Mucosa of rectum (tissue), 2 donors: ENCODE measurements around the gene FAM174B.

ENCODE experiments used
- H3K27ac ChIP-seq, 2 donors: one replicate each; pipeline ENCODE4 v1.7.0; 2013; ENCODE audit warnings: inconsistent platforms in 2 of 2, low read depth in 2 of 2, low read length in 2 of 2
- H3K27me3 ChIP-seq, 2 donors: one replicate each; pipeline ENCODE4 v1.7.0; 2013; ENCODE audit warnings: low read length in 2 of 2; ENCODE audit not compliant: control insufficient read depth in 2 of 2, insufficient read depth in 2 of 2
- H3K36me3 ChIP-seq, 2 donors: one replicate each; pipeline ENCODE4 v1.7.0; 2013; ENCODE audit warnings: low read length in 2 of 2; ENCODE audit not compliant: control insufficient read depth in 2 of 2, insufficient read depth in 2 of 2
- H3K4me1 ChIP-seq, 2 donors: one replicate each; pipeline ENCODE4 v1.7.0; 2013; ENCODE audit warnings: low read length in 2 of 2, mild to moderate bottlenecking in 1 of 2; ENCODE audit not compliant: control insufficient read depth in 2 of 2, insufficient read depth in 2 of 2
- H3K4me3 ChIP-seq, 2 donors: one replicate each; pipeline ENCODE4 v1.7.0; 2013; ENCODE audit warnings: low read length in 2 of 2
- H3K9ac ChIP-seq, 2 donors: one replicate each; pipeline ENCODE4 v1.7.0; 2013; ENCODE audit warnings: low read length in 2 of 2, low read depth in 1 of 2, mild to moderate bottlenecking in 1 of 2
- H3K9me3 ChIP-seq, 2 donors: one replicate each; pipeline ENCODE4 v1.7.0; 2013; ENCODE audit warnings: low read length in 2 of 2; ENCODE audit not compliant: control insufficient read depth in 2 of 2
- donor health status: healthy.
- donor health status: Normal muscosa, but diverticular disease.

FAM174B gene

GRCh38 chr15:92676561-92676960 is 21.0 kb upstream of the FAM174B start:
- no peak overlapping the region for H3K4me3 ChIP-seq
- H3K36me3 ChIP-seq = no peaks in the 10 kb centered on the region
- H3K27me3 ChIP-seq = no peaks in the 10 kb centered on the region
- no peaks in the 10 kb centered on the region for H3K9me3 ChIP-seq
- no peak overlapping the region for H3K9ac ChIP-seq
- H3K27ac ChIP-seq = no peak overlapping the region
- H3K4me1 ChIP-seq = no peaks in the 10 kb centered on the region

- Histone ChIP-seq H3K4me1 (no peaks in the 10 kb centered on the region), H3K36me3 (no peaks in the 10 kb centered on the region), H3K27me3 (no peaks in the 10 kb centered on the region), H3K4me3 (no peak overlapping the region), H3K9me3 (no peaks in the 10 kb centered on the region), H3K27ac (no peak overlapping the region), H3K9ac (no peak overlapping the region)
Observed at GRCh38 chr15:92675485-92675884, 19.9 kb upstream of the FAM174B start.

GRCh38 chr15:92674347-92674746 is 18.8 kb upstream of the FAM174B start:
- Histone ChIP-seq H3K4me3 (no peak overlapping the region), H3K27ac (no peak overlapping the region), H3K27me3 (no peaks in the 10 kb centered on the region), H3K9me3 (no peaks in the 10 kb centered on the region), H3K36me3 (no peaks in the 10 kb centered on the region), H3K9ac (no peak overlapping the region), H3K4me1 (no peaks in the 10 kb centered on the region)

- Histone ChIP-seq H3K27me3 (no peaks in the 10 kb centered on the region), H3K4me1 (peaks cover 2 to 5% of the 10 kb centered on the region in 2 donors), H3K27ac (no peak overlapping the region), H3K9me3 (no peaks in the 10 kb centered on the region), H3K36me3 (no peaks in the 10 kb centered on the region), H3K4me3 (no peak overlapping the region), H3K9ac (no peak overlapping the region)
Observed at GRCh38 chr15:92672102-92672501, 16.5 kb upstream of the FAM174B start.

- H3K9ac ChIP-seq = no peak overlapping the region
- no peaks in the 10 kb centered on the region for H3K36me3 ChIP-seq
- peaks cover 5 to 10% of the 10 kb centered on the region in 2 donors for H3K4me1 ChIP-seq
Observed at GRCh38 chr15:92671406-92671805, 15.8 kb upstream of the FAM174B start.

GRCh38 chr15:92670621-92671020 is 15.0 kb upstream of the FAM174B start:
- no peak overlapping the region for H3K4me3 ChIP-seq
- H3K9me3 ChIP-seq = no peaks in the 10 kb centered on the region
- no peaks in the 10 kb centered on the region for H3K36me3 ChIP-seq
- no peak overlapping the region for H3K9ac ChIP-seq
- peaks cover 5 to 13% of the 10 kb centered on the region in 2 donors for H3K4me1 ChIP-seq
- no peak overlapping the region for H3K27ac ChIP-seq
- no peaks in the 10 kb centered on the region for H3K27me3 ChIP-seq

More at GRCh38 chr15:92671406-92671805, 15.8 kb upstream of the FAM174B start:
- Histone ChIP-seq H3K27me3 (no peaks in the 10 kb centered on the region), H3K4me3 (no peak overlapping the region), H3K9me3 (no peaks in the 10 kb centered on the region), H3K27ac (no peak overlapping the region)

- H3K27ac ChIP-seq = no peak overlapping the region
- no peaks in the 10 kb centered on the region for H3K36me3 ChIP-seq
- H3K9me3 ChIP-seq = no peaks in the 10 kb centered on the region
- peaks cover 8 to 14% of the 10 kb centered on the region in 2 donors for H3K4me1 ChIP-seq
- no peak overlapping the region for H3K9ac ChIP-seq
- no peaks in the 10 kb centered on the region for H3K27me3 ChIP-seq
- no peak overlapping the region for H3K4me3 ChIP-seq
Observed at GRCh38 chr15:92669432-92669831, 13.9 kb upstream of the FAM174B start.

- Histone ChIP-seq H3K9me3 (no peaks in the 10 kb centered on the region), H3K9ac (no peak overlapping the region), H3K4me1 (peaks cover 8 to 14% of the 10 kb centered on the region in 2 donors), H3K4me3 (no peak overlapping the region), H3K27me3 (no peaks in the 10 kb centered on the region), H3K36me3 (no peaks in the 10 kb centered on the region), H3K27ac (no peak overlapping the region)
Observed at GRCh38 chr15:92668620-92669019, 13.0 kb upstream of the FAM174B start.

- Histone ChIP-seq H3K4me3 (no peak overlapping the region), H3K27me3 (no peaks in the 10 kb centered on the region), H3K4me1 (peaks cover 8 to 14% of the 10 kb centered on the region in 2 donors), H3K27ac (peak overlapping the region; percentile 62 to 65), H3K9ac (no peak overlapping the region), H3K9me3 (no peaks in the 10 kb centered on the region), H3K36me3 (no peaks in the 10 kb centered on the region)
Observed at GRCh38 chr15:92667970-92668485, 12.5 kb upstream of the FAM174B start.

- H3K36me3 ChIP-seq = no peaks in the 10 kb centered on the region
- peak overlapping the region; percentile 2 to 18 for H3K9ac ChIP-seq
- H3K9me3 ChIP-seq = no peaks in the 10 kb centered on the region
- H3K4me1 ChIP-seq = peaks cover 8 to 14% of the 10 kb centered on the region in 2 donors
- peak overlapping the region; percentile 62 to 65 for H3K27ac ChIP-seq
- no peaks in the 10 kb centered on the region for H3K27me3 ChIP-seq
- peak overlapping the region; percentile 14 to 43 for H3K4me3 ChIP-seq
Observed at GRCh38 chr15:92667287-92667904, 11.8 kb upstream of the FAM174B start.
